Ovary (tissue), 3 donors: ENCODE measurements around the gene AAK1.

Experiments
- POLR2A ChIP-seq: fragments of 450-650 bp; IDR thresholded peaks from one replicate; pipeline ENCODE4 v1.6.1; 2017; ENCODE audit warnings: antibody characterized with exemption, mild to moderate bottlenecking, moderate library complexity
- TF ChIP-seq, protein P1 (sequence below), 3 donors: fragments of 450-650 bp in 2 of 3; fragments of 200-600 bp in 1 of 3; IDR thresholded peaks; one replicate each; pipeline versions ENCODE4 v1.5.1 to v1.8.0; 2016 to 2022; ENCODE audit warnings: antibody characterized with exemption in 3 of 3, mild to moderate bottlenecking in 1 of 3
- donor health status: DM: no; HTN: no; CAD: no.

DNA sequence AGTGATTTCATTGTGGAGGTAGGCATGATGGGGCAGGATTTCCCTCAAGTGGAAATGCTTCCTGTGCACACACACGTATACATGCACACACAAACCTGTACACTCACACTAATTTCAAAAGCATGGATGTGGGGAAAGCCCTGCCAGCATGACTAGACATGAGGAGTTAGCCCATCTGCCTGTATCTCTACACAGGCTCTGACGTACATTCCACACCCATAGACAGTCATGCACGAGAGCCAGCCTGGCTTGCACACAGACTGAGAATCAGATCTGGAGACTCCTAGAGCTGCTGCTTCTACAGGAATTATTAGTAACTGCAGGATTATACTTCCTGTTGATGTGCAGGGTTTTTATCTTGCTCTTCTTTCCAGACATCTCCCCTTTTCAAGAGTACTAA lies 179.0 kb downstream of the AAK1 start:
- no peak for TF ChIP-seq POLR2A
- TF ChIP-seq, protein P1, sequence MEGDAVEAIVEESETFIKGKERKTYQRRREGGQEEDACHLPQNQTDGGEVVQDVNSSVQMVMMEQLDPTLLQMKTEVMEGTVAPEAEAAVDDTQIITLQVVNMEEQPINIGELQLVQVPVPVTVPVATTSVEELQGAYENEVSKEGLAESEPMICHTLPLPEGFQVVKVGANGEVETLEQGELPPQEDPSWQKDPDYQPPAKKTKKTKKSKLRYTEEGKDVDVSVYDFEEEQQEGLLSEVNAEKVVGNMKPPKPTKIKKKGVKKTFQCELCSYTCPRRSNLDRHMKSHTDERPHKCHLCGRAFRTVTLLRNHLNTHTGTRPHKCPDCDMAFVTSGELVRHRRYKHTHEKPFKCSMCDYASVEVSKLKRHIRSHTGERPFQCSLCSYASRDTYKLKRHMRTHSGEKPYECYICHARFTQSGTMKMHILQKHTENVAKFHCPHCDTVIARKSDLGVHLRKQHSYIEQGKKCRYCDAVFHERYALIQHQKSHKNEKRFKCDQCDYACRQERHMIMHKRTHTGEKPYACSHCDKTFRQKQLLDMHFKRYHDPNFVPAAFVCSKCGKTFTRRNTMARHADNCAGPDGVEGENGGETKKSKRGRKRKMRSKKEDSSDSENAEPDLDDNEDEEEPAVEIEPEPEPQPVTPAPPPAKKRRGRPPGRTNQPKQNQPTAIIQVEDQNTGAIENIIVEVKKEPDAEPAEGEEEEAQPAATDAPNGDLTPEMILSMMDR (IDR thresholded peaks at IDR 0.05) = no peak
